Liver (tissue), 9 donors: ENCODE measurements around the gene ATP11A. TPM values are rescaled to one million over a fixed set of nuclear protein-coding genes. Genes with fewer than 3 reads are reported as not detected.

Experiments
- DNase-seq: peaks from one replicate; pipeline ENCODE4 v3.0.0-alpha.2; 2017; ENCODE audit warnings: low spot score
- H3K27ac ChIP-seq, 2 donors: one replicate each; pipeline ENCODE4 v1.7.0; 2013; ENCODE audit warnings: inconsistent platforms in 2 of 2, low read length in 2 of 2, control low read depth in 1 of 2, low read depth in 1 of 2, mild to moderate bottlenecking in 1 of 2
- H3K27me3 ChIP-seq, 4 donors: one replicate each; pipeline versions ENCODE4 v1.6.1 to v1.7.0; 2013; ENCODE audit warnings: low read length in 3 of 4, inconsistent platforms in 1 of 4, mild to moderate bottlenecking in 1 of 4, moderate library complexity in 1 of 4; ENCODE audit not compliant: control insufficient read depth in 4 of 4, insufficient read depth in 4 of 4
- H3K36me3 ChIP-seq, 4 donors: one replicate each; pipeline versions ENCODE4 v1.6.1 to v1.7.0; 2013; ENCODE audit warnings: low read length in 3 of 4, mild to moderate bottlenecking in 3 of 4, low read depth in 1 of 4, moderate library complexity in 1 of 4; ENCODE audit not compliant: control insufficient read depth in 4 of 4, insufficient read depth in 3 of 4
- H3K4me1 ChIP-seq, 4 donors: one replicate each; pipeline versions ENCODE4 v1.6.1 to v1.7.0; 2013; ENCODE audit warnings: low read length in 3 of 4, mild to moderate bottlenecking in 3 of 4, moderate library complexity in 1 of 4; ENCODE audit not compliant: control insufficient read depth in 4 of 4, insufficient read depth in 4 of 4
- H3K4me3 ChIP-seq, 3 donors: one replicate each; pipeline versions ENCODE4 v1.6.1 to v1.7.0; 2013; ENCODE audit warnings: low read length in 3 of 3, control low read depth in 1 of 3, low read depth in 1 of 3, mild to moderate bottlenecking in 1 of 3
- H3K9ac ChIP-seq, 2 donors: one replicate each; pipeline ENCODE4 v1.7.0; 2013; ENCODE audit warnings: low read length in 2 of 2, mild to moderate bottlenecking in 2 of 2, moderate library complexity in 2 of 2, control low read depth in 1 of 2, low read depth in 1 of 2
- H3K9me3 ChIP-seq, 4 donors: one replicate each; pipeline versions ENCODE4 v1.6.1 to v1.7.0; 2013; ENCODE audit warnings: low read length in 3 of 4; ENCODE audit not compliant: control insufficient read depth in 4 of 4
- EGR1 ChIP-seq, 2 donors: IDR thresholded peaks; 2 replicates each; pipeline ENCODE4 v1.6.1; 2016 to 2018; ENCODE audit warnings: antibody characterized with exemption in 2 of 2, low read depth in 2 of 2
- FOXA1 ChIP-seq: IDR thresholded peaks from 2 replicates; pipeline ENCODE4 v1.6.1; 2016; ENCODE audit warnings: antibody characterized with exemption
- FOXA2 ChIP-seq: IDR thresholded peaks from 2 replicates; pipeline ENCODE4 v1.6.1; 2016; ENCODE audit warnings: antibody characterized with exemption
- GABPA ChIP-seq, 2 donors: IDR thresholded peaks in 1 of 2; conservative IDR thresholded peaks in 1 of 2; 2 replicates each; pipeline ENCODE4 v1.6.1; 2016; ENCODE audit warnings: antibody characterized with exemption in 2 of 2, mild to moderate bottlenecking in 1 of 2, moderate library complexity in 1 of 2
- HNF4A ChIP-seq, 2 donors: conservative IDR thresholded peaks; 2 replicates each; pipeline ENCODE4 v1.6.1; 2016; ENCODE audit warnings: antibody characterized with exemption in 2 of 2, mild to moderate bottlenecking in 2 of 2
- HNF4G ChIP-seq: IDR thresholded peaks from 2 replicates; pipeline ENCODE4 v1.6.1; 2016; ENCODE audit warnings: antibody characterized with exemption
- JUND ChIP-seq, 2 donors: IDR thresholded peaks; 2 replicates each; pipeline ENCODE4 v1.6.1; 2016; ENCODE audit warnings: antibody characterized with exemption in 2 of 2
- MAX ChIP-seq: IDR thresholded peaks from 2 replicates; pipeline ENCODE4 v1.6.1; 2016; ENCODE audit warnings: antibody characterized with exemption
- RAD21 ChIP-seq, 2 donors: IDR thresholded peaks; 2 replicates each; pipeline ENCODE4 v1.6.1; 2016; ENCODE audit warnings: antibody characterized with exemption in 2 of 2, mild to moderate bottlenecking in 2 of 2
- RXRA ChIP-seq, 2 donors: IDR thresholded peaks; 2 replicates each; pipeline ENCODE4 v1.6.1; 2017 to 2018; ENCODE audit warnings: antibody characterized with exemption in 2 of 2, mild to moderate bottlenecking in 1 of 2
- TAF1 ChIP-seq: conservative IDR thresholded peaks from 2 replicates; pipeline ENCODE4 v1.6.1; 2016; ENCODE audit warnings: antibody characterized with exemption, mild to moderate bottlenecking
- YY1 ChIP-seq: IDR thresholded peaks from 2 replicates; pipeline ENCODE4 v1.6.1; 2016; ENCODE audit warnings: antibody characterized with exemption, mild to moderate bottlenecking
- WGBS: extraction: QIAGEN DNeasy Blood & Tissue Kit; methylation state at CpG from one replicate; pipeline ENCODE4 v1.1.7; 2013; 5-methylcytosine and 5-hydroxymethylcytosine counted together
- polyA plus RNA-seq, 2 donors: library from polyadenylated mRNA; stranded (reverse) in 1 of 2; unstranded in 1 of 2; fragments of 200-250 nt in 1 of 2; fragments of >200 nt in 1 of 2; fragmentation: Nextera tagmentation in 1 of 2; extraction: Ambion mirVana in 1 of 2; gene quantifications; one replicate each; pipeline versions ENCODE4 v1.2.1 to v1.2.3, GENCODE V29; 2013 to 2015
- total RNA-seq, 2 donors: library from RNA; depleted of rRNA; stranded (reverse); fragments of >200 nt; gene quantifications; one replicate each; pipeline ENCODE4 v1.2.3, GENCODE V29; 2014
- TF ChIP-seq, protein P1 (sequence below): IDR thresholded peaks from 2 replicates; pipeline ENCODE4 v1.6.1; 2016; ENCODE audit warnings: antibody characterized with exemption, mild to moderate bottlenecking
- TF ChIP-seq, protein P2 (sequence below): IDR thresholded peaks from 2 replicates; pipeline ENCODE4 v1.6.1; 2016; ENCODE audit warnings: antibody characterized with exemption
- TF ChIP-seq, protein P3 (sequence below): IDR thresholded peaks from 2 replicates; pipeline ENCODE4 v1.6.1; 2016; ENCODE audit warnings: antibody characterized with exemption
- donor health status: healthy.
- donor health status: healthy.
- donor health status: healthy.
- donor health status: healthy.
- donor health status: healthy.

ATP11A gene
- total and polyA plus RNA-seq, 4 donors = 8.7 to 27.9 (median 13.8) TPM

DNA sequence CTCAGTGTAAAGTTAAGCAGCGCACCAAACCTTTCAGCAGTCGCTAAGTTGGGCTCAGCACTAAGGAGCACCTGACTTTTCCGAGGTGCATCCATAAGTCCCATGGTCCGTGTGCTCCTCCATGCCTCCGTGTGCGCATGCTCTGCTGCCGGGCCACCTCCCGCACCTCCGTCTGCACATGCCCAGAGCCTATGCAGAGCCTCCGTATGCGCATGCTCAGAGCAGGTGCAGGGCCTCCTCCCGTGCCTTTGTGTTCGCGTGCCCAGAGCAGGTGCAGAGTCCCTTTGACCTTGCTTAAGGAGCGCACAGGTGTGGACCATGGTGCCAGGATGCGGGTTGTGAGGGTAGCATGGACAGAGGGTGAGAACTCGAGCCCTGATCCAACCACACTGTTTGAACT, 46.0 kb downstream of the ATP11A start:
- H3K9me3 ChIP-seq = no peaks in the 10 kb centered on the region
- H3K9ac ChIP-seq = no peak overlapping the region
- H3K4me3 ChIP-seq = no peak overlapping the region
- no peaks in the 10 kb centered on the region for H3K4me1 ChIP-seq
- DNase-seq = no peak
- no peaks in the 10 kb centered on the region for H3K27me3 ChIP-seq
- no peaks in the 10 kb centered on the region for H3K36me3 ChIP-seq
- WGBS = 95% methylated on average over 17 of the region's 17 CpGs
- no peak overlapping the region for H3K27ac ChIP-seq
- TF ChIP-seq YY1 (no peak), TAF1 (no peak), FOXA1 (no peak), HNF4A (conservative IDR thresholded peaks at IDR 0.05) (no peak), JUND (IDR thresholded peaks at IDR 0.05) (no peak), RAD21 (IDR thresholded peaks at IDR 0.05) (no peak), EGR1 (IDR thresholded peaks at IDR 0.05; ENCODE audit: low read depth in 2 of 2) (no peak), FOXA2 (no peak), GABPA (IDR thresholded peaks at IDR 0.05 in 1 of 2, conservative IDR thresholded peaks at IDR 0.05 in 1 of 2) (no peak), MAX (no peak)
- TF ChIP-seq, protein P1, sequence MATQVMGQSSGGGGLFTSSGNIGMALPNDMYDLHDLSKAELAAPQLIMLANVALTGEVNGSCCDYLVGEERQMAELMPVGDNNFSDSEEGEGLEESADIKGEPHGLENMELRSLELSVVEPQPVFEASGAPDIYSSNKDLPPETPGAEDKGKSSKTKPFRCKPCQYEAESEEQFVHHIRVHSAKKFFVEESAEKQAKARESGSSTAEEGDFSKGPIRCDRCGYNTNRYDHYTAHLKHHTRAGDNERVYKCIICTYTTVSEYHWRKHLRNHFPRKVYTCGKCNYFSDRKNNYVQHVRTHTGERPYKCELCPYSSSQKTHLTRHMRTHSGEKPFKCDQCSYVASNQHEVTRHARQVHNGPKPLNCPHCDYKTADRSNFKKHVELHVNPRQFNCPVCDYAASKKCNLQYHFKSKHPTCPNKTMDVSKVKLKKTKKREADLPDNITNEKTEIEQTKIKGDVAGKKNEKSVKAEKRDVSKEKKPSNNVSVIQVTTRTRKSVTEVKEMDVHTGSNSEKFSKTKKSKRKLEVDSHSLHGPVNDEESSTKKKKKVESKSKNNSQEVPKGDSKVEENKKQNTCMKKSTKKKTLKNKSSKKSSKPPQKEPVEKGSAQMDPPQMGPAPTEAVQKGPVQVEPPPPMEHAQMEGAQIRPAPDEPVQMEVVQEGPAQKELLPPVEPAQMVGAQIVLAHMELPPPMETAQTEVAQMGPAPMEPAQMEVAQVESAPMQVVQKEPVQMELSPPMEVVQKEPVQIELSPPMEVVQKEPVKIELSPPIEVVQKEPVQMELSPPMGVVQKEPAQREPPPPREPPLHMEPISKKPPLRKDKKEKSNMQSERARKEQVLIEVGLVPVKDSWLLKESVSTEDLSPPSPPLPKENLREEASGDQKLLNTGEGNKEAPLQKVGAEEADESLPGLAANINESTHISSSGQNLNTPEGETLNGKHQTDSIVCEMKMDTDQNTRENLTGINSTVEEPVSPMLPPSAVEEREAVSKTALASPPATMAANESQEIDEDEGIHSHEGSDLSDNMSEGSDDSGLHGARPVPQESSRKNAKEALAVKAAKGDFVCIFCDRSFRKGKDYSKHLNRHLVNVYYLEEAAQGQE = no peak
- TF ChIP-seq, protein P2, sequence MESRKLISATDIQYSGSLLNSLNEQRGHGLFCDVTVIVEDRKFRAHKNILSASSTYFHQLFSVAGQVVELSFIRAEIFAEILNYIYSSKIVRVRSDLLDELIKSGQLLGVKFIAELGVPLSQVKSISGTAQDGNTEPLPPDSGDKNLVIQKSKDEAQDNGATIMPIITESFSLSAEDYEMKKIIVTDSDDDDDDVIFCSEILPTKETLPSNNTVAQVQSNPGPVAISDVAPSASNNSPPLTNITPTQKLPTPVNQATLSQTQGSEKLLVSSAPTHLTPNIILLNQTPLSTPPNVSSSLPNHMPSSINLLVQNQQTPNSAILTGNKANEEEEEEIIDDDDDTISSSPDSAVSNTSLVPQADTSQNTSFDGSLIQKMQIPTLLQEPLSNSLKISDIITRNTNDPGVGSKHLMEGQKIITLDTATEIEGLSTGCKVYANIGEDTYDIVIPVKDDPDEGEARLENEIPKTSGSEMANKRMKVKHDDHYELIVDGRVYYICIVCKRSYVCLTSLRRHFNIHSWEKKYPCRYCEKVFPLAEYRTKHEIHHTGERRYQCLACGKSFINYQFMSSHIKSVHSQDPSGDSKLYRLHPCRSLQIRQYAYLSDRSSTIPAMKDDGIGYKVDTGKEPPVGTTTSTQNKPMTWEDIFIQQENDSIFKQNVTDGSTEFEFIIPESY = no peak
- TF ChIP-seq, protein P3, sequence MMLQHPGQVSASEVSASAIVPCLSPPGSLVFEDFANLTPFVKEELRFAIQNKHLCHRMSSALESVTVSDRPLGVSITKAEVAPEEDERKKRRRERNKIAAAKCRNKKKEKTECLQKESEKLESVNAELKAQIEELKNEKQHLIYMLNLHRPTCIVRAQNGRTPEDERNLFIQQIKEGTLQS = no peak

GRCh38 chr13:112737294-112737693, 47.5 kb downstream of the ATP11A start:
- TF ChIP-seq GABPA (IDR thresholded peaks at IDR 0.05 in 1 of 2, conservative IDR thresholded peaks at IDR 0.05 in 1 of 2) = no peak
- TF ChIP-seq EGR1 (IDR thresholded peaks at IDR 0.05; ENCODE audit: low read depth in 2 of 2) = no peak
- no peak for TF ChIP-seq TAF1
- no peak for TF ChIP-seq MAX
- TF ChIP-seq YY1 = no peak
- TF ChIP-seq RXRA (IDR thresholded peaks at IDR 0.05) = no peak
- TF ChIP-seq, protein P3 = no peak
- TF ChIP-seq, protein P2 = no peak
- TF ChIP-seq FOXA1 = no peak
- no peak for TF ChIP-seq HNF4G
- Histone ChIP-seq H3K27ac (no peak overlapping the region), H3K4me3 (no peak overlapping the region), H3K9ac (no peak overlapping the region), H3K4me1 (no peaks in the 10 kb centered on the region), H3K27me3 (no peaks in the 10 kb centered on the region), H3K36me3 (no peaks in the 10 kb centered on the region), H3K9me3 (no peaks in the 10 kb centered on the region)
- WGBS = 94% methylated on average over 9 of the region's 9 CpGs
- DNase-seq = no peak
